PC-9 (cell line): ENCODE measurements around the gene WBP11. TPM values are rescaled to one million over a fixed set of nuclear protein-coding genes. Genes with fewer than 3 reads are reported as not detected.

Experiments
- BruUV-seq: library from RNA; stranded (reverse); fragments of 400-500 nt; replicated peaks from 2 replicates; lab custom pipeline; 2021; lab: Mats Ljungman, UMichigan
- CTCF ChIA-PET: fragments of 300-600 bp; sonication (Branson Sonifier 250); formaldehyde crosslinking; loops from one replicate; lab custom pipeline; 2022; ENCODE audit warnings: antibody characterized with exemption; lab: Charles Lee
- POLR2A ChIA-PET: fragments of 300-600 bp; sonication (Branson Sonifier 250); formaldehyde crosslinking; loops from one replicate; lab custom pipeline; 2022; ENCODE audit warnings: antibody characterized with exemption; ENCODE audit not compliant: unreplicated experiment; lab: Charles Lee
- DNase-seq, 2 experiments: peaks; one replicate each; pipeline versions ENCODE4 v3.0.0 to v3.0.0-alpha.2; 2015 to 2022; ENCODE audit warnings: mixed read lengths in 1 of 2
- H2AFZ ChIP-seq: fragments of 200-600 bp; sonication (generic); 2 replicates; pipeline ENCODE4 v1.8.1; 2017; ENCODE audit warnings: antibody characterized with exemption
- H3F3A ChIP-seq: fragments of 200-600 bp; sonication (generic); 2 replicates; pipeline ENCODE4 v1.8.1; 2017; ENCODE audit warnings: antibody characterized with exemption, mild to moderate bottlenecking, low read depth; ENCODE audit not compliant: insufficient read depth
- H3K27ac ChIP-seq: fragments of 200-600 bp; sonication (generic); 2 replicates; pipeline ENCODE4 v1.6.1; 2016; ENCODE audit warnings: mixed run types
- H3K27me3 ChIP-seq: fragments of 200-600 bp; sonication (generic); 2 replicates; pipeline ENCODE4 v1.6.1; 2016; ENCODE audit warnings: low read depth, mixed run types; ENCODE audit not compliant: insufficient read depth
- H3K36me3 ChIP-seq: fragments of 200-600 bp; sonication (generic); 2 replicates; pipeline ENCODE4 v1.6.1; 2016; ENCODE audit warnings: low read depth, mixed run types
- H3K4me1 ChIP-seq: fragments of 200-600 bp; sonication (generic); replicated peaks from 2 replicates; pipeline ENCODE4 v1.6.1; 2016; ENCODE audit warnings: mixed run types; ENCODE audit not compliant: insufficient read depth
- H3K4me2 ChIP-seq: fragments of 200-600 bp; sonication (generic); 2 replicates; pipeline ENCODE4 v1.6.1; 2017; ENCODE audit warnings: mixed run types
- H3K4me3 ChIP-seq: fragments of 200-600 bp; sonication (generic); 2 replicates; pipeline ENCODE4 v1.6.1; 2016; ENCODE audit warnings: mixed run types
- H3K79me2 ChIP-seq: fragments of 200-600 bp; sonication (generic); 2 replicates; pipeline ENCODE4 v1.6.1; 2017; ENCODE audit warnings: low read depth, mixed run types
- H3K9me2 ChIP-seq: fragments of 200-600 bp; sonication (generic); 2 replicates; pipeline ENCODE4 v1.8.1; 2017; ENCODE audit warnings: mild to moderate bottlenecking; ENCODE audit not compliant: insufficient read depth
- H3K9me3 ChIP-seq: fragments of 200-600 bp; sonication (generic); 2 replicates; pipeline ENCODE4 v1.8.1; 2016; ENCODE audit warnings: low read depth; ENCODE audit not compliant: insufficient read depth
- H4K20me1 ChIP-seq: fragments of 200-600 bp; sonication (generic); 2 replicates; pipeline ENCODE4 v1.8.1; 2017; ENCODE audit not compliant: insufficient read depth
- CTCF ChIP-seq: fragments of 200-600 bp; sonication (generic); conservative IDR thresholded peaks from 2 replicates; pipeline ENCODE4 v1.6.1; 2017; ENCODE audit warnings: mixed run types, antibody characterized with exemption, mild to moderate bottlenecking, moderate library complexity
- EZH2 ChIP-seq: fragments of 200-600 bp; sonication (generic); IDR thresholded peaks from 2 replicates; pipeline ENCODE4 v1.8.0; 2017; ENCODE audit warnings: antibody characterized with exemption, low read depth
- intact Hi-C: fragments of 100-400 bp; cut with micrococcal nuclease; formaldehyde crosslinking; loops from one replicate; pipeline ENCODE4 v1.10.0; 2022; ENCODE audit not compliant: unreplicated experiment
- total RNA-seq: library from RNA; stranded (reverse); gene quantifications from 2 replicates; pipeline ENCODE4 v1.2.3, GENCODE V29; 2021

The WBP11 gene
- total RNA-seq, 1 experiment from 2014 or later, result 124 TPM

GRCh38 chr12:14769969-14770495 lies 33.2 kb downstream of the WBP11 start:
- H3K27ac ChIP-seq, result peak overlapping the region; percentile 83
- intact Hi-C loops, result loop anchor here (2.0 to 10.0 kb wide), 5 partner anchors 75 to 1115 kb away; partner anchors contain the start of genes ATF7IP and STRAP

GRCh38 chr12:14769466-14769968 lies 33.8 kb downstream of the WBP11 start:
- H3F3A ChIP-seq, result peaks cover 9% of the 10 kb centered on the region
- intact Hi-C loops, result loop anchor here (2.0 kb wide), 1 partner anchor 75 kb away; no protein-coding TSS in a partner anchor
- H3K27me3 ChIP-seq, result no peaks in the 10 kb centered on the region
- peak overlapping the region; percentile 77 for H2AFZ ChIP-seq
- POLR2A ChIA-PET, result interaction anchor here (0.9 to 1.2 kb wide), 2 partner anchors 35 to 160 kb away, joined by 6 to 7 read pairs; no protein-coding TSS in a partner anchor
- H3K27ac ChIP-seq, result peak overlapping the region; percentile 83
- peaks cover 8% of the 10 kb centered on the region for H3K9me3 ChIP-seq
- no peak for DNase-seq
- peaks cover 16% of the 10 kb centered on the region; the same call in 1 of the 2 replicates for H3K36me3 ChIP-seq
- CTCF ChIA-PET, result interaction anchor here (0.6 to 0.8 kb wide), 2 partner anchors 33 to 42 kb away, joined by 3 read pairs; no protein-coding TSS in a partner anchor
- peak overlapping the region; percentile 99 for H3K4me3 ChIP-seq
- peaks cover 59% of the 10 kb centered on the region for H3K79me2 ChIP-seq
- no TSS peak for BruUV-seq
- H3K4me2 ChIP-seq, result peak overlapping the region; percentile 81
- TF ChIP-seq CTCF (no peak), EZH2 (no peak)
- peaks cover 4% of the 10 kb centered on the region; the same call in 1 of the 2 replicates for H4K20me1 ChIP-seq
- peaks cover 27% of the 10 kb centered on the region for H3K4me1 ChIP-seq
- H3K9me2 ChIP-seq, result no peaks in the 10 kb centered on the region

More at GRCh38 chr12:14769969-14770495, 33.2 kb downstream of the WBP11 start:
- ChIA-PET POLR2A (interaction anchor here (0.7 to 1.2 kb wide), 3 partner anchors 35 to 815 kb away, joined by 4 to 7 read pairs (median 6); no protein-coding TSS in a partner anchor), CTCF (no interaction called here)
- Histone ChIP-seq H3K36me3 (peaks cover 16% of the 10 kb centered on the region; the same call in 1 of the 2 replicates), H3K9me2 (no peaks in the 10 kb centered on the region), H3K27me3 (no peaks in the 10 kb centered on the region), H3K79me2 (peaks cover 63% of the 10 kb centered on the region), H3K4me1 (peaks cover 27% of the 10 kb centered on the region), H3F3A (peaks cover 14% of the 10 kb centered on the region), H3K4me2 (peak overlapping the region; percentile 81), H3K9me3 (peaks cover 8% of the 10 kb centered on the region), H4K20me1 (peaks cover 4% of the 10 kb centered on the region; the same call in 1 of the 2 replicates), H2AFZ (peak overlapping the region; percentile 77), H3K4me3 (peak overlapping the region; percentile 99)
- TF ChIP-seq EZH2 (no peak), CTCF (peak; percentile 87)
- no TSS peak for BruUV-seq
- DNase-seq, result peak; percentile 77 to 90

- no peak for TF ChIP-seq CTCF
- TF ChIP-seq EZH2, result no peak
- peaks cover 8% of the 10 kb centered on the region for H3K9me3 ChIP-seq
- H3K4me1 ChIP-seq, result peaks cover 27% of the 10 kb centered on the region
- peak overlapping the region; percentile 77 for H2AFZ ChIP-seq
- ChIA-PET POLR2A (no interaction called here), CTCF (interaction anchor here (0.6 to 0.8 kb wide), 2 partner anchors 34 to 43 kb away, joined by 3 read pairs; no protein-coding TSS in a partner anchor)
- H3K4me2 ChIP-seq, result peak overlapping the region; percentile 81
- H3F3A ChIP-seq, result peaks cover 8% of the 10 kb centered on the region
- peaks cover 16% of the 10 kb centered on the region; the same call in 1 of the 2 replicates for H3K36me3 ChIP-seq
- intact Hi-C loops, result loop anchor here (2.0 kb wide), 1 partner anchor 76 kb away; no protein-coding TSS in a partner anchor
- H3K4me3 ChIP-seq, result peak overlapping the region; percentile 99
- no peaks in the 10 kb centered on the region for H3K9me2 ChIP-seq
- H3K27ac ChIP-seq, result peak overlapping the region; percentile 83; the same call in 1 of the 2 replicates
- H3K27me3 ChIP-seq, result no peaks in the 10 kb centered on the region
- BruUV-seq, result no TSS peak
- peaks cover 56% of the 10 kb centered on the region for H3K79me2 ChIP-seq
- H4K20me1 ChIP-seq, result peaks cover 4% of the 10 kb centered on the region; the same call in 1 of the 2 replicates
- DNase-seq, result no peak
Observed at GRCh38 chr12:14768823-14769405, 34.4 kb downstream of the WBP11 start.
